GM18526 (cell line): ENCODE results near the gene PODN.

Experiments
- POLR2A ChIP-seq: IDR thresholded peaks from 3 replicates; pipeline ENCODE4 v1.6.1; 2011; ENCODE audit not compliant: insufficient read length; ENCODE audit errors: extremely low read depth

PODN gene

DNA sequence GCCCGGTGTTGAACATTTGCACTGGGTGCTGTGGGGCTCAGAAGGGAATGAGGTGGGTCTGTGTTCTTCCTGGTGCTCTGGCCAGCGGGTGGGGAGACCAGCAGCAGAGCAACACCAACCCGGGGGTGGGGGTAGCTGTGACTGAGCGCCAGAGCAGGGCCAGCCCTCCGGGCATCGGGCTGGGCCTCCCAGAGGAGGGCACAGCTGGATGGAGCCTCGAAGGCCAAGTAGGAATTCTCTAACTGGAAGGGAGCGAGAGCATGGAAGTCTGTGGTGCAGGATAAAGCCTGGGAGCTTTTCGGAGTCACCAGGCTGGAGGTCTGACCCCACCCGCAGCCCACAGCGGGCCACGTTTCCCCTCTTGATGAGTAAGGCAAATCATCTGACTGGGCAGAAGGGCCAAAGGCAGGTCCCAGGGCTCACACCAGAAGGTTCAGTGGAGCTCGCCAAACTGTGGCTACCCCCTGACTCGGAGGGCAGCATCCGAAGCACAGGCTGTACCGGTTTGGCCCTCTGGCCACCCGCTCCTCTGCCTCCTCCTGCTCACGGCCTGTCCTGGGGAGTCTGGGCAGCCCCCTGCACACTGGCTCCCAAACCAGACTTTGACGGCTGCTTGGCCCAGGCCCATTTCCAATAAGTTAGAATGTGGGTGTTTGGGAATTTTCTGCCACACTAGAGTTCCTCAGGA is 61.6 kb downstream of the PODN start:
- no peak for TF ChIP-seq POLR2A

GRCh38 chr1:53125122-53125521 is 63.1 kb downstream of the PODN start:
- TF ChIP-seq POLR2A, result no peak

- TF ChIP-seq POLR2A, result no peak
Observed at GRCh38 chr1:53125623-53126360, 63.8 kb downstream of the PODN start.

GRCh38 chr1:53126495-53126894 is 64.5 kb downstream of the PODN start:
- no peak for TF ChIP-seq POLR2A

DNA sequence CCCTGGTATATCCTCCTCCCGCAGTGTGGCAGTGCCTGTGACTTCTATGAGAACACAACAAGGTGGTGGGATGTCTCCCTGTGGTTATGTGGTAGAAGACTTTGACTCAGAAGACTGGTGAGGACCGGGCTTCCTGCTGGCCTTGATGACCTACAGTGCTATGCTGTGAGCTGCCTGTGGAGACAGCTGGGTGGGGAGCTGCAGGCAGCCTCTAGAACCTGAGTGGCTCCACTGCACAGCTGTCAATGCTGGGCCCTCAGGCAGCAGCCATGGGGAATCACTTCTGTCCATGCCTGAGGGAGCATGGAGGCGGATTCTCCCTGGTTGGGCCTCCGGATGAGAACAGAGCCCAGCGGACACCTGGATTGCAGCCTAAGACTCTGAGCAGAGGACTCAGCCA is 65.5 kb downstream of the PODN start:
- TF ChIP-seq POLR2A, result no peak

DNA sequence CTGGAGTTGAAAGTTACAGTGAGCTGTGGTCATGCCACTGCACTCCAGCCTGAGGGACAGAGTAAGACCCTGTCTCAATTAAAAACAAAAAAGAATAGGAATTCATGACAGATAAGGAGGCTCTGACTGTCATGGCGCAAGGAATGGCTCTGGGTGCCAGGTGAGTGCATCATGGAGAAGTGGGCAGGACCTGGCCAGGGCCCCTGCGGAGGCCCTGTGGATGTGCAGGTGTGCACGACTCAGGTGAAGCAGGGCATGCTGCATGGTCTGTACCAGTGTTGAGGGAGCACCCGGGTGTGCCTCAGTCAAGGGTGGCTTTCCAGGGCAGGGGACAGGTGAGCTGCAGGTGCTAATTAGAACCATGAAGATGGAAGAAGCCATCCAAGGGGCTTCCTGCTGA is 66.4 kb downstream of the PODN start:
- TF ChIP-seq POLR2A, result no peak

DNA sequence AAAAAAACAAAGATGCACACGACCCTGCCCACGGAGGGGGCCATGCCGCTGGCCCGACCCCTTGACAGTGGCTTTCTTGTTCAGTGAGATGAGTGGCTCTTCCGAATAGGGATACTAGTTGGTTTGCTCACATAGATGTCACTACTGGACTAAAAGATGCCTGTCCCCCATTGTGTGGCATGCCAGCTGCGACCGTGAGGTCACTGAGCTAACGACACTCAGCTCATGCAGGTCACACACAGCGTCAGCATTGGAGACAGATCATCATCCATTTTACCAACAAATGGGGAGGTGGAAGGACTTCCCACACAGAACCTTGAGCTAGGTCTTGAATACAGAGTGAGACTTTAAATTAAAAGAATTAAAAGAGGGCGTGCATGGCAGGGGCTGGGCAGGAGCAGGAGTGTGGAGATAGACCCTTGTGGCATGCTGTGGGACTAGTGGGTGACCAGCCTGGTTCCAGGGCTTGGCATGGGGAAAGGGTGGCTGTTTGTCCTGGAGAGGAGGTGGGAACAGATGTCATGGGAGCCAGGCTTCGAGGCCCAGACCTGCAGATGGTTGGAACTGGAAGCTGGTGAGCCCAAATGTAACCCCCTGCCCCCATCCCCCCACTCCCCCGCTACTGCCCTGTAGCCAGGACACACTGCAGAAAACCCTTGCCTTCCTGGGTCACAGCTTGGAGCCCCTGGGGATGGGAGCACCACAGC is 68.0 kb downstream of the PODN start:
- no peak for TF ChIP-seq POLR2A

- no peak for TF ChIP-seq POLR2A
Observed at GRCh38 chr1:53130598-53130877, 68.5 kb downstream of the PODN start.

DNA sequence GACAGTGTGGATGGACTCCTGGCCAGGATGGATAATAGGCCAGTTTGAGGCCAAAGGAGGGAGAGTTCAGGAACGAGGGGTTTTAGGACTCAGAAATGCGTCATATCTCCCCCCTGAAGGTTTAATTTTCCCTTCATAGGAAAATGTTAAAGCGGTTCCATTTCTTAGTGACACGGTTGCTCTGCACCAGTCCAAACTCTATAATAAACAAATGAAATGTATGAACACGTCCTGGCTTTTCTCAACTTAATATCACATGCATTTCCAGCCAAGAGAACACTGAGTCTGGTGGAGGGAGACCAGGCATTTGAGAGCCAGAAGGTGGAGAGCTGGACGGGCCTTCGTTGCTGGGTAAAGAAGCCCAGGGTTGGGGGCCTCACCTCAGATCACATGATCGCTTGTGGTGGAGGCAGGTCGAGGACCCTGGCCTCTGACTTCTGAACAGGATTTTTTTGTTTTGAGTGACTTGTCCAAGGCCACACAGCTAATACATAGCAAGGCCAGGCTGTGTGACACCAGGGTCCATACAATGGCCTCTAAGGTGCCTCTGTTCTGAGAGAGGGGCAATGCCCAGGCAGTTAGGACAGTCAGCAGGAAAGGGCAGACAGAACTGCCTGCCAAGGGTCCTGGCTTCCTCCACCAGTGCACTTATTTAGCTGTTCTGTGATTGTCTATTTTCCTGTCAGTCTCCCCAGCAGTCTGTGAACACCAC is 69.0 kb downstream of the PODN start:
- TF ChIP-seq POLR2A, result no peak

DNA sequence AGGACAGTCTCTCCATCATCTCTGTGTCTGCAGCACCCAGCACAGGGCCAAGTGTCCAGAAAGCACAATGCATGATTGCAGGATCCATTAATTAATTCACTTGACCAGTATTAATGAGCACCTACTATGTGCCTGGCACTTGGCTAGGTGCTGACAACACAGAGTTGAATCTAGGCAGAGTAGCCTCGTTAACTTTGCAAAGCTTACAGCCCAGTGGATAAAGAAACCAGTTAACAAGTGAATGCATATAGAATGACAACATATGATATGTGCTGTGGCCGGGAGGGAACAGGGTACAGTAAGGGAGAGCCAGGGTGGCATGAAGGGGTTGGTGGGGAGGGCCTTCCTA is 69.6 kb downstream of the PODN start:
- no peak for TF ChIP-seq POLR2A

DNA sequence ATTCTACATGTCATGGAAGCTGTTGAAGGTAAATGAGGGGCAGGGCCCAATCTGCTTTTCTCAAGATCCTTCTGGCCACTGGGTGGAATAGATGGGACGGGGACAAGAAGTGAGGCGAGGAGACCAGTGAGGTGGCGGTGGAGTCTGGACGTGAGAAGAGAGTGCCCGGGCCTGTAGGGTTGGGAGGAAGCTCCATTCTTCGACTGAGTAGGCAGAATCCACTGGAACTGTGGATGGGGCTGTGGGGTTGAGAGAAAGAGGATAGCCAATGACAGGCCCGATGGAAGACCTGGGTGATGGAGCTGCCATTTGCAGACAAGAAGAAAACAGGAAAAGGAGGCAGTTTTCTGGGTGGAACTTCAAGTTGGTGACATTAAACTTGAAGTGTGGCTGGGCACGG is 70.2 kb downstream of the PODN start:
- TF ChIP-seq POLR2A, result no peak

- TF ChIP-seq POLR2A, result no peak
Observed at GRCh38 chr1:53133261-53134041, 71.4 kb downstream of the PODN start.

DNA sequence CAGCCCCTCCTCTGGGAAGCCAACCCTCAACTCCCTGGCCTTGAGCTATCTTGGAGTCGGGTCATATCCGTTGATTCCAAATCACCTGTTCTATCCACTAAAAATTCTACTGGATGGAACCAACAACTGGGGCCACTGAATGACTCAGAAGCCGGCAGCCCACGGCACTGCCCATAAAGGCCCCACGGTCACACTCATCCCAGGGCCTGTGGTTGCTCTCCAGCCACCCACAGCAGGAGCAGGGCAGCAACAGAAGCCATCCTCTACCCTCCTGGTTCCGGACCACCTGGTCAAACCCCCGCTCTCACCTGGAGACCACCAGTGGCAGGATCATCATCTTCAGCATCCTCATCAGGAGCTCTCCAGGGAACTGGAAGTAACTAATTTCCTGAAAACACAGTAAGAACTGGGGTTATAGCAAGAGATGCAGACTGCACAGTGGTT is 72.1 kb downstream of the PODN start:
- no peak for TF ChIP-seq POLR2A
